Tongue (tissue), 2 donors: ENCODE data around the gene VEGFD. TPM values are rescaled to one million over a fixed set of nuclear protein-coding genes. Genes with fewer than 3 reads are reported as not detected.

Experiments
- DNase-seq: peaks from one replicate; pipeline ENCODE4 v3.0.0-alpha.2; 2015
- total RNA-seq: library from RNA; depleted of rRNA; stranded (reverse); fragments of >200 nt; gene quantifications from one replicate; pipeline ENCODE4 v1.2.3, GENCODE V29; 2014

The VEGFD gene
- total RNA-seq, 1 donor from 2014 or later: 12.3 TPM

- DNase-seq: peak; percentile 59
Measured at GRCh38 chrX:15301924-15302323, 82.3 kb downstream of the VEGFD start.

- peak; percentile 49 for DNase-seq
Measured at GRCh38 chrX:15299941-15300851, 84.0 kb downstream of the VEGFD start.

GRCh38 chrX:15298780-15299179 lies 85.4 kb downstream of the VEGFD start:
- DNase-seq: no peak

- DNase-seq: no peak
Measured at GRCh38 chrX:15298201-15298600, 86.0 kb downstream of the VEGFD start.

Other genes starting within 250 kb of the VEGFD start
- gene ASB9, start 114.3 kb downstream of the VEGFD start, total RNA-seq: 4.0 TPM
- gene ASB11, start 68.8 kb downstream of the VEGFD start, total RNA-seq: 43.3 TPM
- gene PIGA, start 48.9 kb downstream of the VEGFD start, total RNA-seq: 16.5 TPM
- gene PIR, start 108.9 kb upstream of the VEGFD start, total RNA-seq: 6.8 TPM
- gene BMX, start 116.4 kb upstream of the VEGFD start, total RNA-seq: 3.4 TPM
- gene ACE2, start 216.5 kb upstream of the VEGFD start, total RNA-seq: 0.51 TPM